Ectodermal cell (in vitro differentiated cells): ENCODE measurements around the gene ANO3.

ENCODE experiments used
- H3K27ac ChIP-seq: 2 replicates; pipeline ENCODE4 v1.7.0; 2013; ENCODE audit warnings: mild to moderate bottlenecking, low read depth, low read length; ENCODE audit not compliant: insufficient read depth, poor library complexity, severe bottlenecking
- H3K27me3 ChIP-seq: 2 replicates; pipeline ENCODE4 v1.7.0; 2013; ENCODE audit warnings: mild to moderate bottlenecking, low read length; ENCODE audit not compliant: insufficient read depth, control insufficient read depth, poor library complexity, severe bottlenecking
- H3K36me3 ChIP-seq: one replicate; pipeline ENCODE4 v1.7.0; 2013; ENCODE audit warnings: low read length; ENCODE audit not compliant: control insufficient read depth, insufficient read depth
- H3K4me1 ChIP-seq: one replicate; pipeline ENCODE4 v1.7.0; 2013; ENCODE audit warnings: low read length; ENCODE audit not compliant: control insufficient read depth, insufficient read depth
- H3K4me3 ChIP-seq: 2 replicates; pipeline ENCODE4 v1.7.0; 2013; ENCODE audit warnings: low read depth, low read length, control low read depth; ENCODE audit not compliant: insufficient read depth
- H3K9me3 ChIP-seq: 2 replicates; pipeline ENCODE4 v1.7.0; 2013; ENCODE audit warnings: mild to moderate bottlenecking, low read length, moderate library complexity; ENCODE audit not compliant: control insufficient read depth
- WGBS, 2 experiments: methylation state at CpG; one replicate each; pipeline ENCODE4 v1.1.7; 2013; ENCODE audit warnings: missing lambda C conversion rate in 2 of 2; 5-methylcytosine and 5-hydroxymethylcytosine counted together

Gene ANO3

DNA sequence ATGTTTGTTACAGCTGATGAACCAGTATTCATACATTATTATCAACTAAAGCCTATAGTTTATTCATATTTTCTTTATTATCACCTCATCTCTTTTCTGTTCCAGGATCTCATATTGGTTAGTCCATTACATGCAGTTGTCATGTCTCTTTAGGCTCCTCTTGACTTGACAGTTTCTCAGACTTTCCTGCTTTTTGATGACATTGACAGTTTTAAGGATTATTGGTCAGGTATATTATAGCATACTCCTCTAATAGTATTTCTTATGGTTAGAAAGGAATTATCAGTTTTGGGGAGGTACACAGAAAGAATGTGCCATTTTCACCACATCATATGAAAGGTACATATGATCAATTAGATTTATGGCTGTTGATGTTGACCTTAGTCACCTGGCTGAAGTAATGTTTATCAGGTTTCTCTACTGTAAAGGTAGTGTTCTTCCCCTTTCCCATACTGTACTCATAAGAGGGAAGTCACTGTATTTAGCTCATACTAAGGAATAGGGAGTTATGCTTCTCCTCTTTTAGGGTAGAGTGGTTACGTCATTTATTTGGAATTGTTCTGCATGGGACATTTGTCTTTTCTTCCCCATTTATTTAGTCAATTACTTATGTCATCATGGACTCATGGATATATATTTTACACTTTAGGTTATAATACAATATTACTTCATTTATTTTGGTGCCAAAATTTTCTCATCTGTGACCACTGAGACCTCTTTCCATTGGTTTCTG lies 9.4 kb upstream of the ANO3 start:
- Histone ChIP-seq H3K4me1 (no peaks in the 10 kb centered on the region), H3K36me3 (no peaks in the 10 kb centered on the region), H3K27me3 (no peaks in the 10 kb centered on the region), H3K27ac (no peak overlapping the region), H3K9me3 (no peaks in the 10 kb centered on the region), H3K4me3 (no peak overlapping the region)
- WGBS, 2 experiments, result 100% methylated on average over 1 of the region's 1 CpG; no CpG with 5 or more reads in 1 of the 2 experiments

DNA sequence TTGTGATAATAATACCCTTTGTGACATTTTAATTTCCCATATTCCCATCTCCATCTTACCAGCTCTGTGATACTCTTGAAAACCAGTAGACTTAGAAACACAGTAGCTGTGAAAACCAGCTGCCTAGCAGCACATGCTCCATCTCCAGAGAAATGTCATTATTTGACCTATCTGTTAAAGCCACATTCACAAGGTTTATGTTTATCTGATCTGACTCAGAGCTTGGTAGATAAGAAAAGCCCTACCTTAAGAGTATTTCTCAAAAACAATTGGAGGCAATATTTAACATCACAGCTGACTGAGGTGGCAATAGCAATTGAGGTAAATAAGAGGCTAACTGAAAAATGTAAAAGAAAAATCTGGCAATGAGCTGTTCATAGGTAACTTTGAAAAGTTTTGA lies 8.1 kb upstream of the ANO3 start:
- Histone ChIP-seq H3K36me3 (no peaks in the 10 kb centered on the region), H3K4me1 (peaks cover 7% of the 10 kb centered on the region), H3K4me3 (no peak overlapping the region), H3K27ac (no peak overlapping the region), H3K27me3 (no peaks in the 10 kb centered on the region), H3K9me3 (no peaks in the 10 kb centered on the region)

DNA sequence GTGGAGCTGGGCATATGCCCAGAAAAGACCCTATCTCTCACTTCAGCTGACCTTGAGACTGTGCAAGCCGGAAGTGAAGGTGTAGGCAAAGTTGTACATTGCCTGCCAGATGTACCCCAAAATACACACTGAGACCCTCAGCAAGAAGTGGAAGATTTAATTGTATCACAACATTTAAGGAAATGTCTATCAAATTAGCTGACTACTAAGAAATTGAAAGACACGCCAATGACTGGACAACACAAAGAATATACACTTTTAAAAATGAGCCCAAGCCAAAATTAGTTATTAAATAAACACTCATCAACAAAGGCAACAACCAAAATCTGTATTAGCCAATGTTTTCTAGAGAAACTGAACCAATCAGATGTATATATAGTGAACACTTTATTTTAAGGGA lies 7.7 kb upstream of the ANO3 start:
- Histone ChIP-seq H3K4me3 (no peak overlapping the region), H3K4me1 (peaks cover 11% of the 10 kb centered on the region), H3K9me3 (no peaks in the 10 kb centered on the region), H3K36me3 (no peaks in the 10 kb centered on the region), H3K27ac (no peak overlapping the region), H3K27me3 (no peaks in the 10 kb centered on the region)
- WGBS, 2 experiments, result 100% methylated on average over 2 of the region's 2 CpGs

DNA sequence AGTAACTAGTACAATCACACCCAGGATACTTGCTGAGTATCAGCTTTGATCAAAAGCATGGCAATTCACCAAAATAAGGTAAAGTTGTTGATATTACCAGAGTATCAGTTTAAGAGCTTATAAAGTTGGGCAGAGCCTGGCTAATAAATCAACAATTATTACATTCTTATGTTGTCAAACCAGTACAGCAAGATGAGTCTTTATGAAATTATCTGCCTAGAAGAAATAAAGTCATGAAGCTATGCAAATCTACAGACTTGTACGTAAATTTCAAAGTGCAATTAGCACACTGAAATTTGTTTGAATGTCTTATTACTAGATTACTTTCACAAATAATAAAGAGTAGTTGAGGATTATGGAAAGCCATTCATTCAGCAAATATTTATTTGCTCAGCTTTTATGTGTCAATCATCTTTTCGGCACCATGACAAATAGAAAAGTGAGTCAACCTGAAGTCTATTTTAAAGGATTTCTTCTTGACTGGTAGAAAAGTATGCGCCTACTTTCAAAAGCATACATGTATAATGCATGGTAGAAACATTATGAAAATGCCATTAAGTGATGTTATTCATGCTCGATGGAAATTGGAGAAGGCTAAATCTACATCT lies 5.0 kb upstream of the ANO3 start:
- Histone ChIP-seq H3K27me3 (no peaks in the 10 kb centered on the region), H3K4me3 (no peak overlapping the region), H3K9me3 (no peaks in the 10 kb centered on the region), H3K4me1 (peaks cover 26% of the 10 kb centered on the region), H3K36me3 (no peaks in the 10 kb centered on the region), H3K27ac (no peak overlapping the region)
- 98 to 99% methylated on average over 4 of the region's 4 CpGs for WGBS, 2 experiments

GRCh38 chr11:26329206-26329605 lies 2.7 kb upstream of the ANO3 start:
- Histone ChIP-seq H3K36me3 (no peaks in the 10 kb centered on the region), H3K4me3 (no peak overlapping the region), H3K27me3 (no peaks in the 10 kb centered on the region), H3K27ac (no peak overlapping the region), H3K9me3 (no peaks in the 10 kb centered on the region), H3K4me1 (peaks cover 30% of the 10 kb centered on the region)
- 42 to 54% methylated on average over 1 to 2 of the region's 2 CpGs for WGBS, 2 experiments

DNA sequence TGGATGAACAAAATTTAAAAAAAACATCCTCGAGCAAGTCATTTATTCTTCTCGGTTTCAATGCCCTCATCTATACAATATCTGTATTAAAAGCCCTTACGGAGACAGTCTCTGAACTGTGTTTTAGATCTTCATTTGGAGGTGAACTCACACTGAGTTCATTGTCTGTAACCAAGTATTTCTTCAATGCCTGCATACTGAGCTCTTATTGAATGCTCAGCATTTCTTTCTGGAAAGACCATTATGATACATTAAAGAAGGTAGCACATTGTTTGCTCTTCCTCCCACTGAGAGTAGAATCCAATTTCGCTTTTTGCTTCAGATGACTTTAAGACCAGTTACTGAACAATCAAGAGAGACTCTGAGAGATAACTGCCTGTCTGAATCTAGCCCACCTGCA lies 1.7 kb upstream of the ANO3 start:
- no peak overlapping the region for H3K27ac ChIP-seq

GRCh38 chr11:26332572-26332915 lies 614 bp downstream of the ANO3 start:
- Histone ChIP-seq H3K4me1 (peaks cover 43% of the 10 kb centered on the region), H3K9me3 (no peaks in the 10 kb centered on the region), H3K36me3 (no peaks in the 10 kb centered on the region), H3K4me3 (peak overlapping the region; percentile 31), H3K27ac (peak overlapping the region; percentile 83), H3K27me3 (no peaks in the 10 kb centered on the region)
- 82 to 84% methylated on average over 4 to 5 of the region's 5 CpGs for WGBS, 2 experiments

More for the DNA sequence above, 1.7 kb upstream of the ANO3 start:
- Histone ChIP-seq H3K9me3 (no peaks in the 10 kb centered on the region), H3K4me3 (no peak overlapping the region), H3K27me3 (no peaks in the 10 kb centered on the region), H3K4me1 (peaks cover 39% of the 10 kb centered on the region), H3K36me3 (no peaks in the 10 kb centered on the region)
- WGBS, 2 experiments, result 48 to 57% methylated on average over 4 of the region's 4 CpGs

DNA sequence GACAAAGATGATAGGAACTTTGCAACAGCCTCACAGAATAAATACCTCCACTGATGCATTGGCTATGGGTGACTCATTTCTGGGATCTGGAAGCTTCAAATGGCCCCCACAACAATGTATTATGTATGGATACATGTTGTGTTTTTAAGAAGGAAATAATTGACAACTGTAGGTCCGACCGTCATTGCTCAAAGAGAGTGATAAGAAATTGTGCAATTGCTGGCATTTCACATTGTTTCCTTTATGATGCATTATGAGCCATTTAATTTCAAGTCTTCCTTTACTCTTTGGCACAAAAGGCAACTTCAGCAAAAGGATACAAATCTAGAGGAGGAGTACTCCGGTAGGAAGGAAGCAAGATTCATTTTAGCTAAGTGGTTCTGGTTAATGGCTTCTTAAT lies 2.0 kb downstream of the ANO3 start:
- H3K27me3 ChIP-seq, result no peaks in the 10 kb centered on the region
- no peak overlapping the region for H3K27ac ChIP-seq
- H3K4me3 ChIP-seq, result no peak overlapping the region
- peaks cover 35% of the 10 kb centered on the region for H3K4me1 ChIP-seq
- no peaks in the 10 kb centered on the region for H3K9me3 ChIP-seq
- no peaks in the 10 kb centered on the region for H3K36me3 ChIP-seq
- 88 to 97% methylated on average over 3 of the region's 3 CpGs for WGBS, 2 experiments

DNA sequence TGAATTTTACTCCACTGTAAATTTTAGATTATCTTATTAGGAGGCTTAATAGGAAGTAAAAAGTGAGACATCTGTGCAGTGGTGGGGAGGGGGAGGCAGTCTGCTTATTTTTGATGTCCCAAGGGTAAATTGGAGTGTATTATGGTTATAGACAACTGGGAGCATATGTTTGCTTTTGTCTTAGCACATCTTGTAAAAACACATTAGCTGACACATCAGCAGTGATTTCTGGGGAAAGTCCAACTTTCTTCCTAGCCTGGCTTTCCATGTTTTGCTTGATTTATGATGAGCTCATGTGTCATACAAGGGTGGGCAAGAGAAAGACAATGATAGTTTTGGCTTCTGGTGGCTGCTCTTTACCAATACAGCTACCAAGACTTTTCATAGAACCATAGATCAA lies 4.0 kb downstream of the ANO3 start:
- Histone ChIP-seq H3K36me3 (no peaks in the 10 kb centered on the region), H3K4me1 (peaks cover 23% of the 10 kb centered on the region), H3K27ac (no peak overlapping the region), H3K4me3 (no peak overlapping the region), H3K27me3 (no peaks in the 10 kb centered on the region), H3K9me3 (no peaks in the 10 kb centered on the region)

DNA sequence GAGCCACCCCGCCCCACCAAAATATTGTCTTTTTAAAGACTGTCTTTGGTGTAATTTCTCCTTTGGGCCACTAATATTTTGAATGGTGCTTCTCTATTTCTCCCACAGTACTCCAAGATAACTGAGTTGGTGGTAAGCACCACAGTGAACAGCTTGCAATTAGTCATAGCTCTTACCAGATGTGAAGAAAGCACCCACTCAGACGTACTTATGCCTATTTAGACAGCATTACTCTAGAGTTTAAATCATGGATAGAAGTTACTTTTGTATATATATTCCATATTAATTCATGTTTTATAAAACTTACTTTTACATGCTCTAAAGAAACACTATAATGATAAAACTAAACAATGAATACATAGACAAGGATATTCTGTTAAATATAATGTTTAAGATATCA lies 12.7 kb downstream of the ANO3 start:
- Histone ChIP-seq H3K9me3 (no peaks in the 10 kb centered on the region), H3K4me3 (no peak overlapping the region), H3K27me3 (no peaks in the 10 kb centered on the region), H3K36me3 (no peaks in the 10 kb centered on the region), H3K4me1 (no peaks in the 10 kb centered on the region), H3K27ac (no peak overlapping the region)
- WGBS, 2 experiments, result 91 to 100% methylated on average over 1 of the region's 2 CpGs
